ENCODE measurements around the gene CCNG1.
"Not testable (repeated sequence)": the region's sequence is repeated elsewhere in the genome, so short reads cannot be mapped to it uniquely, and the experiment has no call there.

CCNG1 gene, protein sequence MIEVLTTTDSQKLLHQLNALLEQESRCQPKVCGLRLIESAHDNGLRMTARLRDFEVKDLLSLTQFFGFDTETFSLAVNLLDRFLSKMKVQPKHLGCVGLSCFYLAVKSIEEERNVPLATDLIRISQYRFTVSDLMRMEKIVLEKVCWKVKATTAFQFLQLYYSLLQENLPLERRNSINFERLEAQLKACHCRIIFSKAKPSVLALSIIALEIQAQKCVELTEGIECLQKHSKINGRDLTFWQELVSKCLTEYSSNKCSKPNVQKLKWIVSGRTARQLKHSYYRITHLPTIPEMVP

DNA sequence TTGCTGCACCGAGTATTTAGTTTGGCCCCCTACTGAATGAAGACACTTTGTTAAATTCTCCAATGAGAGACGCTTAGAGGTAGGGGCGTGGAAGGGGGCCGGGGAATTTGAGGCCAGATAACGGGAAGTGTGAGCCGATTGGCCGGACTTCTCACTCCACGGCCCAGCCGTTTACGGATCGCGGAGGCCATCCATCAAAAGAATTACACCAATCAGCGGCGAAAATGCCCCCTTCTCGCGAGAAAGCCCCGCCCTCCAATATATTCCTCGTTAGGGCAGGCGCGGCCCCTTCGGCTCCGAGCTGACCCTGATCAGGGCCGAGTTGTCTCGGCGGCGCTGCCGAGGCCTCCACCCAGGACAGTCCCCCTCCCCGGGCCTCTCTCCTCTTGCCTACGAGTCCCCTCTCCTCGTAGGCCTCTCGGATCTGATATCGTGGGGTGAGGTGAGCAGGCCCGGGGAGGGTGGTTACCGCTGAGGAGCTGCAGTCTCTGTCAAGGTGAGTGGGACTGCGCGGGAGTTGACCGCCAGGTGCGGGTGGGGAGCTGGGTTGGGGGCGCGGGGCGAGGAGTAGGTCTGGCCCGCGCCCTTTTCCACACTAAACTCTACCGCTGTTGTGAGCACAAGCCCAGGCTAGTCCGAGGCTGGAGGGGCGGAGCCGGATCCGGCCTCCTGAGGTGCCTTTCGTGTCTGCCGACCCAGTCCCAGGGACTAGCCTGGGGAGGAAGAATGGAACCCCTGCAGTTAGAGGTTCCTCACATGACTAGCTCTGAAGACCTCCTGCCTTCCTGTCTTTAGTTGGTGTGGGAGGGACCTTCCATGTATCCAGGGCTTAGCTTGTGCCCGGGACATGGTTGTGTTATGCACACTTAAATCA, at the start of gene CCNG1:
Gene CCNG1 (plus strand): TSS at position 287 of the 874 bp plus-strand sequence. CDS start 1,662 bp downstream, outside the sequence.
- FAIRE-seq = peak; percentile 99
- peak; percentile 83 for DNase-seq (ENCODE audit: extremely low spot score, insufficient read length, low read depth)

DNA sequence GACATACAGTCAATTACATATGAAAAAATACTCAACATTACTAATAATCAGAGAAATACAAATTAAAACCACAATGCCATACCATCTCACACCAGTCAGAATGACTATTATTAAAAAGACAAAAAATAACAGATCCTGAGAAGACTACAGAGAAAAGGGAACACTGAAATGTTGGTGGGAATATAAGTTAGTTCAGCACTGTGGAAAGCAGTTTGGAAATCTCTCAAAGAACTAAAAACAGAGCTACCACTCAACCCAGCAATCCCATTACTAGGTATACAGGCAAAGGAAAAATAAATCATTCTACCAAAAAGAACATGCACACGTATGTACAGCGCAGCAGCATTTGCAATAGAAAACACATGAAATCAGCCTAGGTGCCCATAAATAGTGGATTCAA, 41.6 kb upstream of the CCNG1 start:
- DNase-seq (ENCODE audit: extremely low spot score, insufficient read length, low read depth) = no peak
- FAIRE-seq = no peak

GRCh38 chr5:163396818-163397340, 40.5 kb upstream of the CCNG1 start:
- FAIRE-seq; DNase-seq (ENCODE audit: extremely low spot score, insufficient read length, low read depth): not testable (repeated sequence)

DNA sequence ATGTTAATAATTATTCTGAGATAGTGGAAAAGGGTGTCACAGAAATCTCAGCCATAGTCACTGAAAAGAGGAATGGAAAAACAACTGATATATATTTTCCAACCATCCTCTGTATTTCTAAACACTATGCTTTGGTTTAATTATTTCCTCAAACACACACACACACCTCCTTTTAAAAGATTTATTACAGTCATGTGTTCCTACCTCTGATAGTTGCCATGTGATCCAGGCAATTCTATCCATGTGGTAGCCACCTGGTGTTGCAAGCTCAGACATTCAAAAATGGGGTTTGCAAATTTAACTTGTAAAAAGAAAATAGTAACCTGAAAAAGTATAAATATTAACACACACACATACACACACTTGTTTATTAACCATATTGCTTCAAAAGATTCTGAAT, 40.0 kb upstream of the CCNG1 start:
- DNase-seq (ENCODE audit: extremely low spot score, insufficient read length, low read depth) = no peak
- FAIRE-seq = no peak

GRCh38 chr5:163399923-163400322, 37.5 kb upstream of the CCNG1 start:
- DNase-seq (ENCODE audit: extremely low spot score, insufficient read length, low read depth) (no peak), FAIRE-seq (no peak)

DNA sequence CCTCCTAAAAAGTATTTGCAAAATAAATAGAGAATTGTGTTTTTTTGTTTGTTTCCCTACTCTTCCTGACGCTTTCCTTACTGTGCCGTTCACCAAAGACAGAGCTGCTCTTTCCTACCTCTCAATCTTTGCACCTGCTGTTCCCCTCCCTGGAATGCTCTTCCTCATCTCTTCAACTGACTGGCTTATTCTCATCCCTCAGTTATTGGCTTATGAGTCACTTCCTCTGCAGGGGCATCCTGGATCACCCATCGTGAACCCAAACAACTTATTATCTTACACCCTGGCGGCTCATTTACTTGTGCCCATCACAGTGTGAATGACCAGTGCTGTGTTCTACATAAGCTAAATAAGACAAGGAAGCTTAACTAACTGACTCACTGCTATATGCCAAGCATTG, 36.1 kb upstream of the CCNG1 start:
- DNase-seq (ENCODE audit: extremely low spot score, insufficient read length, low read depth) = no peak
- FAIRE-seq = no peak

- no peak for DNase-seq (ENCODE audit: extremely low spot score, insufficient read length, low read depth)
- FAIRE-seq = no peak
Observed at GRCh38 chr5:163402007-163402406, 35.4 kb upstream of the CCNG1 start.

DNA sequence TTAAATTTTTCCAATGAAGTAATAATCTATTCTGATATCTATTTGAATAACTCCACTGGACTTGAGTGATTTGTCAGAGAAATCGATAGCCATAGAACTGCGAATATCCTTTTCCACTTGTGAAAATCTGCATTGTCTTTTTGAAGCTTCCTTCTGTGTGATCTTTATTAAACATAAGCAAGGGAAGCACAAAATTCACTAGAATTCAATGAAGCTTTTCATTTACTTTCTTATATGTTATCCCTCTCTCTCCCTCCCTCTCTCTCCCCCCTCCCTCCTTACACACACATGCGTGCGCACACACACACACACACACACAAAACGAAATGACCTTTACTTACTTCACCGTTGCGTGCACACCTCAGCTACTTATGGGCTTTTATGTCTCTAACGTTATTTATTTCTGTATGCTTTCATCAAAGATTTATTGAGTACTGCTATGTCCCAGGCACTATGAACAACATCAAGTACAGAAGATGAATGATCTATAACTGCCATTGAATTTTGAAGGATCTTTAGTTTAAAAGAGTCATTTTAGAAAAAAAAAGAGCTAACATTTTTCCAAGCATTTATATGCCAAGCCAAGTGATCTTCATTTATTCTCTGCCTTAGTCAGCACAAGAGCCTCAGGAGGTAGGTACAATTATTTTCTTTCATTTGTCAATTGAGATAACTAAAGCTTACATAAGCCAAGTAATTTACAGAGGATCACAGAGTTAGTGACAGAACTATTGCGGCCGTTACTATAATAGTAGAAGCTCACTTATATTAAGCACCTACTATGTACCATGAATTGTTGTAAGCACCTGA, 32.8 kb upstream of the CCNG1 start:
- DNase-seq (ENCODE audit: extremely low spot score, insufficient read length, low read depth) = no peak
- no peak for FAIRE-seq

DNA sequence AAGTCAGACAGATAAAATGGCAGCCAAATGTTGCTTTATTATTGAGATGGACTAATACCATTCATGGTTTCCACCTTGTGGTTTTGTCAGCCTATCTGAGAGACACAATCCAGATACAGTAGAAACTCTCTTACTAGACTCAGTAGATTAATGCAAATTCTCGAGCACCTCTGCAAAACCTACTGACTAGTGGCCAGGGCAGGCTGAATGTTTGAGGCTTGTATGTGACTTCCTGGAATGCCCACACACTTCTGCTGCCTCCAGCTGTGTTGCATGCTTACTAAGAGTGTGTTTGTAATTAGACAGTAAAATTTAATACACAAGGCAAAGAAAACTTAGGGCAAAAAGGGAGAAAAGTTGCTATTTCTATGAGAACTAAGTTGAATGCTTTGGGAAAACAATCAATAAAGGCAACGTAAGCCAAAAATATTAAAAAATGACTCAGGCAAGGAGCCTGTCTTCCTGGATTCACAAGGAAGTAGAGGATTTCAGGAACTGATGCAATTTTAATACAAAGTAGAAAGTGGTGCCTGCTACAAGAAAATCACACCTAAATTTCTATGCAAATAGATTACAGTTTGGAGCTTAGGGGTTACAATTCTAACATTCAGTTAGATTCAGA, 30.2 kb upstream of the CCNG1 start:
- no peak for DNase-seq (ENCODE audit: extremely low spot score, insufficient read length, low read depth)

DNA sequence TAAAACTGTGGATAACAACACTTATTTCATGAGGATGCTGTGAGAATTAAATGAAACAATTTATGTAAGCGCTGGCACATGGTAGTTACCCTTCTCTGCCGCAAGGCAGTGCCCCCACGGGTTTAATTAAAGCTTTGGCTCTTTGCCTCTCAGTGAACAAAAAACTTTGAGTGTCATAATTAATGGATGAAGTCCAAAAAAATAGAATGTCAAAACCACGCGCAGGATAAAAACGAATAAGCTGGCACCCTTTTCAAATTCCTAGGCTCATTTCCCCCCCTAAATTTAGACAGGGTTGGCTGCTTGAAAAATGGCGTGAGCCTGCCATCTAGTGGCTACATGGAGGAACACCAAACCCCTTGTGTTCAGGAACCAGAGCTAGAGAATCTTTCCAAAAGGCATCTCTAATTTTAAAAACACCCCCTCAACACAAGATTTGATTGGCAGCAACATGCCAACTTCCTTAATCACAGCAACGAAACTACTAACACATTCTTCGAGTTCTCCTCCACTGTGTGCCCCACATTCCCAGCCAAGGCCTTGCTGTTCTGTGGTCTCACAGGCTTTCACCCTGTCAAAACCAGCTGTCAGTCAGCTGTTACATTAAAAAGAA, 29.0 kb upstream of the CCNG1 start:
- DNase-seq (ENCODE audit: extremely low spot score, insufficient read length, low read depth) (no peak), FAIRE-seq (peak; percentile 80)

More for the DNA sequence above, 30.2 kb upstream of the CCNG1 start:
- FAIRE-seq = peak; percentile 59

DNA sequence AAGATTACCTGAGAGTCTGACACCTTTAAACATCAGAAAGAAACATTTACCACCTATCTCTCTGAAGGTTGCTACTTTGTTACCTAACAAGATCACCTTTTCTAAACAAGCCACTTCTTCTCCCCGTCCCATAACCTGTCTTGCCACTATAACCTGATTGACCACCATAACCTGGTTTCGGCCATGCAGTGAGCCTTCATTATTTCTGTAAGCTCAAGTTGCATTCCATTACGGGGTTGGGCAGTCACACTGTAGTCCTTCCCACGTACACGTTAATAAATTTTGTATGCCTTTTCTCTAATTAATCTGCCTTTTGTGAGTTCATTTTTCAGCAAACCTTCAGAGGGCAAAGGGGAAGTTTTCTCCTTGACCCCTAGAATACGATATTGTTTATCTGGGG, 28.0 kb upstream of the CCNG1 start:
- DNase-seq (ENCODE audit: extremely low spot score, insufficient read length, low read depth) = no peak
- FAIRE-seq = no peak

DNA sequence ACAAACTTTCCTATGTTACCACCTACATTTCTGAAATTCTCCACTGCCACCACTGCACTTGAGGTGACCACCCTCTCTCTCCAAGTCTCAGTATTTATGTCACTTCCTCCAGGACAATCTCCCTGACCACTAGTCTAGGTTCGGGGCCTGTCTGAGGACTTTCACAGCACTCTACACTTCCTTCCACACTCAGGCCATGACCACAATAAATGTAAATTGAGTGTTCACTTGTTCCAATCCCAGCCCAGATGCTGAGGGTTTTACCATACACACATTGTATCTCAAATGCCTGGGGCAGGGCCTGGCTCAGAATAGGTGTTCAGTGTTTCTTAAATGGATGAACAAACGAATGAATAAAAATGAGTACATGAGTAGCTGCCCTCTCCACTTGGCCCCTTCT, 26.9 kb upstream of the CCNG1 start:
- DNase-seq (ENCODE audit: extremely low spot score, insufficient read length, low read depth) = no peak
- no peak for FAIRE-seq

DNA sequence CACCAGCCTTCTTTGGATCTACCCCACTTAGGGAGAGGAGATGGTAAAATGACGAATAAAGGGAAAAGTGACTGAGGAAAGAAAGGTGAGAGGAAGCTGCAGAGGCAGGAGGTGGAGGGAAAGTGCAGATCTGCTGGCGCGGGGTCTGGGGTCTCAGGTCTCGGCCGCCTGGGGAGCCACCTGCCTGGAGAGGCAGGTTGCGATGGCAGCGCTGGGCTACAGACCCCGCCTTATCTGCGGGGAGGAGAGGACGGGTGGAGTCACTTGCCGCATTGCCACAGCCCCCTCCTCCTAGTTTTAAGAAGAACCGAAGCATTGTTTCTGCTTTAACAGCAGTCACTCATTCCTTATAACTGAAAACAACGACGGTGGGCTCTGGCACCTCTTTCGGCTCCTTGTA, 21.7 kb upstream of the CCNG1 start:
- DNase-seq (ENCODE audit: extremely low spot score, insufficient read length, low read depth); FAIRE-seq: not testable (repeated sequence)

GRCh38 chr5:163424836-163425235, 12.6 kb upstream of the CCNG1 start:
- FAIRE-seq (no peak), DNase-seq (ENCODE audit: extremely low spot score, insufficient read length, low read depth) (no peak)

GRCh38 chr5:163426128-163426527, 11.3 kb upstream of the CCNG1 start:
- not testable (repeated sequence) for FAIRE-seq

DNA sequence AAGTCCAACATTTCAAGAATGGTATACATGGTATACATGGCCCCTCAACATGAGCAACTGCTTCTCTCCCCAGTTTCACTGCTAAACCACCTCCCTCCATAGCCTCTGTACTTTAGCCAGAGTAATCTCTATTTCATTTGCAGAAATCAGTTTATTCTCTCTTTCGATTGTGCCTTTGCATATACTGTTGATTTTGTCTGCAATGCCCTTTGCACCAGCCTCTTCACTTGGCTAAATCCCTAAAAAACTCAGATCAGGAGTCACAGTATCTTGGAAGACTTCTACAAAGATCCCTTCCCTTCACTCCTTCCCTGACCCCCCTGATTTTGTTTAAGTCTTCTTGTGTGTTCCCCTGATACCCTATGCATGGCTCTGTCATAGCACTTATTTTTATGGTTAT, 4.9 kb upstream of the CCNG1 start:
- FAIRE-seq (no peak), DNase-seq (ENCODE audit: extremely low spot score, insufficient read length, low read depth) (no peak)

More at GRCh38 chr5:163426128-163426527, 11.3 kb upstream of the CCNG1 start:
- not testable (repeated sequence) for DNase-seq (ENCODE audit: extremely low spot score, insufficient read length, low read depth)

- no peak for DNase-seq (ENCODE audit: extremely low spot score, insufficient read length, low read depth)
- no peak for FAIRE-seq
Observed at GRCh38 chr5:163433271-163433670, 4.1 kb upstream of the CCNG1 start.

GRCh38 chr5:163434401-163434866, 3.0 kb upstream of the CCNG1 start:
- DNase-seq (ENCODE audit: extremely low spot score, insufficient read length, low read depth) (no peak), FAIRE-seq (no peak)

GRCh38 chr5:163436515-163436914, 880 bp upstream of the CCNG1 start:
- DNase-seq (ENCODE audit: extremely low spot score, insufficient read length, low read depth) = no peak
- FAIRE-seq = no peak

All from GM18507 (cell line).